HepG2 (cell line): Measurements from ENCODE around the gene FHIP1B. TPM values are rescaled to one million over a fixed set of nuclear protein-coding genes. Genes with fewer than 3 reads are reported as not detected.

Source experiments
- ATAC-seq: fragments of 200-7000 bp; cut with Tn5 transposase; 3 replicates; pipeline ENCODE4 v1.9.1; 2020; ENCODE audit warnings: mild to moderate bottlenecking, moderate library complexity
- BruUV-seq: library from RNA; stranded (reverse); fragments of 400-500 nt; replicated peaks from 2 replicates; lab custom pipeline; 2021; lab: Mats Ljungman, UMichigan
- CTCF ChIA-PET: fragments of 300-600 bp; formaldehyde crosslinking; extraction: SDS; loops from one replicate; lab custom pipeline; 2021; ENCODE audit warnings: low total read pairs, inconsistent platforms, low intra/inter-chr PET ratio; lab: Yijun Ruan, JAX
- POLR2A ChIA-PET: fragments of 350-600 bp; sonication (Branson Sonifier 250); formaldehyde crosslinking; loops from one replicate; lab custom pipeline; 2020; ENCODE audit warnings: antibody characterized with exemption, inconsistent platforms; lab: Yijun Ruan, JAX
- DNase-seq: peaks from one replicate; pipeline ENCODE4 v3.0.0-alpha.2; 2015; ENCODE audit warnings: low spot score
- FAIRE-seq: peaks from 3 replicates; lab custom pipeline; 2011; peaks lifted over from hg19 to GRCh38; lab: Jason Lieb, UNC
- H2AFZ ChIP-seq: one replicate; pipeline ENCODE4 v1.6.1; 2011; ENCODE audit warnings: low read length, inconsistent platforms
- H3K27ac ChIP-seq: fragments of 300-600 bp; 3 replicates; pipeline ENCODE4 v1.8.0; 2011; ENCODE audit warnings: mixed run types, mild to moderate bottlenecking, mixed read lengths, low read length, inconsistent platforms; ENCODE audit not compliant: insufficient read depth; ENCODE audit errors: extremely low read length
- H3K27me3 ChIP-seq, 2 experiments: fragments of 200-600 bp in 1 of 2; 2 replicates in 1 of 2; 3 replicates in 1 of 2; pipeline versions ENCODE4 v1.6.0 to v1.8.0; 2011; ENCODE audit warnings: low read length in 2 of 2, mild to moderate bottlenecking in 2 of 2, moderate library complexity in 2 of 2, inconsistent platforms in 1 of 2; ENCODE audit not compliant: insufficient read depth in 2 of 2, control insufficient read depth in 1 of 2
- H3K36me3 ChIP-seq, 2 experiments: fragments of 200-600 bp in 1 of 2; replicated peaks in 1 of 2; 2 replicates in 1 of 2; 3 replicates in 1 of 2; pipeline versions ENCODE4 v1.5.1 to v1.8.0; 2011; ENCODE audit warnings: low read length in 2 of 2, inconsistent platforms in 1 of 2; ENCODE audit not compliant: insufficient read depth in 2 of 2, control insufficient read depth in 1 of 2
- H3K4me1 ChIP-seq: 2 replicates; pipeline ENCODE4 v1.5.1; 2012; ENCODE audit warnings: low read length, inconsistent platforms; ENCODE audit not compliant: insufficient read depth
- H3K4me2 ChIP-seq: 2 replicates; pipeline ENCODE4 v1.6.0; 2011; ENCODE audit warnings: low read depth, low read length, inconsistent platforms
- H3K4me3 ChIP-seq, 3 experiments: fragments of 200-600 bp in 1 of 3; sonication (generic), shearing (Covaris generic) in 1 of 3; replicated peaks in 1 of 3; 2 replicates each; pipeline ENCODE4 v1.5.1; 2011 to 2016; ENCODE audit warnings: low read length in 3 of 3, inconsistent platforms in 2 of 3, low read depth in 2 of 3, mild to moderate bottlenecking in 2 of 3, control low read depth in 1 of 3, mixed read lengths in 1 of 3; ENCODE audit not compliant: insufficient read depth in 1 of 3
- H3K79me2 ChIP-seq: one replicate; pipeline ENCODE4 v1.6.1; 2011; ENCODE audit warnings: low read length, inconsistent platforms; ENCODE audit not compliant: insufficient read depth
- H3K9ac ChIP-seq: 2 replicates; pipeline ENCODE4 v1.6.0; 2011; ENCODE audit warnings: mild to moderate bottlenecking, low read depth, low read length, inconsistent platforms; ENCODE audit not compliant: insufficient read depth
- H3K9me3 ChIP-seq: 2 replicates; pipeline ENCODE4 v1.5.1; 2012; ENCODE audit warnings: mild to moderate bottlenecking, low read length
- H4K20me1 ChIP-seq: 2 replicates; pipeline ENCODE4 v1.6.0; 2011; ENCODE audit warnings: inconsistent platforms, mild to moderate bottlenecking, low read length, moderate library complexity; ENCODE audit not compliant: insufficient read depth
- AKAP8 ChIP-seq: sonication (generic); formaldehyde crosslinking; IDR thresholded peaks from 2 replicates; pipeline ENCODE4 v1.5.1; 2020; ENCODE audit warnings: mild to moderate bottlenecking, missing genetic modification reagents
- HMGXB4 ChIP-seq, 2 experiments: sonication (generic) in 1 of 2; formaldehyde crosslinking in 1 of 2; IDR thresholded peaks; 2 replicates each; pipeline versions ENCODE4 v1.4.0 to v1.6.1; 2018 to 2020; ENCODE audit warnings: missing genetic modification reagents in 2 of 2, borderline replicate concordance in 1 of 2, low read depth in 1 of 2, mild to moderate bottlenecking in 1 of 2, missing biosample characterization in 1 of 2
- SIX4 ChIP-seq: sonication (generic); formaldehyde crosslinking; IDR thresholded peaks from 2 replicates; pipeline ENCODE4 v1.4.0; 2020; ENCODE audit warnings: missing genetic modification reagents
- WIZ ChIP-seq: sonication (generic); formaldehyde crosslinking; IDR thresholded peaks from 2 replicates; pipeline ENCODE4 v1.5.1; 2020; ENCODE audit warnings: mild to moderate bottlenecking, missing genetic modification reagents
- ZBTB38 ChIP-seq: sonication (generic); formaldehyde crosslinking; IDR thresholded peaks from 2 replicates; pipeline ENCODE4 v1.5.1; 2020; ENCODE audit warnings: mild to moderate bottlenecking, missing genetic modification reagents
- ZNF17 ChIP-seq: sonication (generic); formaldehyde crosslinking; IDR thresholded peaks from 2 replicates; pipeline ENCODE4 v1.5.0; 2020; ENCODE audit warnings: mild to moderate bottlenecking, missing genetic modification reagents
- ZNF207 ChIP-seq: fragments of 450-650 bp; IDR thresholded peaks from 2 replicates; pipeline ENCODE4 v1.6.1; 2016; ENCODE audit warnings: antibody characterized with exemption, borderline replicate concordance
- ZNF292 ChIP-seq: sonication (generic); formaldehyde crosslinking; IDR thresholded peaks from 2 replicates; pipeline ENCODE4 v1.8.1; 2022; ENCODE audit warnings: mild to moderate bottlenecking, low read depth, missing genetic modification reagents, borderline replicate concordance
- ZNF34 ChIP-seq: sonication (generic); formaldehyde crosslinking; IDR thresholded peaks from 2 replicates; pipeline ENCODE4 v1.4.0; 2020; ENCODE audit warnings: mild to moderate bottlenecking, missing genetic modification reagents, borderline replicate concordance
- ZNF431 ChIP-seq: sonication (generic); formaldehyde crosslinking; IDR thresholded peaks from 2 replicates; pipeline ENCODE4 v1.9.0; 2022; ENCODE audit warnings: missing genetic modification reagents, low read depth, mild to moderate bottlenecking, borderline replicate concordance
- ZNF576 ChIP-seq: sonication (generic); formaldehyde crosslinking; IDR thresholded peaks from 2 replicates; pipeline ENCODE4 v1.4.0; 2020; ENCODE audit warnings: mild to moderate bottlenecking, missing genetic modification reagents
- WGBS: methylation state at CpG from one replicate; pipeline ENCODE4 v1.1.6; 2017; ENCODE audit warnings: low lambda C conversion rate; 5-methylcytosine and 5-hydroxymethylcytosine counted together
- in situ Hi-C: cut with HindIII; loops from 2 replicates; pipeline ENCODE4 v1.10.0; 2017; ENCODE audit warnings: low pct_unique_long_range_greater_than_20kb; ENCODE audit not compliant: extremely low pct_ligation_motif_present
- intact Hi-C: fragments of 100-400 bp; cut with micrococcal nuclease; formaldehyde crosslinking; loops from one replicate; pipeline ENCODE4 v1.10.0; 2022; ENCODE audit not compliant: unreplicated experiment
- polyA plus RNA-seq, 8 experiments: library from polyadenylated mRNA; depleted of rRNA in 3 of 8; stranded (reverse) in 7 of 8; unstranded in 1 of 8; fragments of >200 nt; fragmentation: Illumina TruSeq in 4 of 8; extraction: Trizol in 4 of 8; gene quantifications; 2 replicates each; pipeline versions ENCODE4 v1.2.1 to v1.2.3, GENCODE V29; 2011 to 2016; ENCODE audit warnings: low read depth in 4 of 8, missing spikeins in 1 of 8, mixed read lengths in 1 of 8; ENCODE audit not compliant: insufficient read depth in 1 of 8
- total RNA-seq, 5 experiments: library from RNA; depleted of rRNA; stranded (reverse); fragments of >200 nt; fragmentation: Illumina TruSeq; extraction: Trizol; gene quantifications; 2 replicates each; pipeline ENCODE4 v1.2.3, GENCODE V29; 2016; ENCODE audit warnings: low read depth in 1 of 5

The FHIP1B gene
- total and polyA plus RNA-seq, 2 of the 13 experiments (the other 11 are each of a cell fraction or from before 2014, with no cell fraction given) = 14.1 to 18.6 TPM

DNA sequence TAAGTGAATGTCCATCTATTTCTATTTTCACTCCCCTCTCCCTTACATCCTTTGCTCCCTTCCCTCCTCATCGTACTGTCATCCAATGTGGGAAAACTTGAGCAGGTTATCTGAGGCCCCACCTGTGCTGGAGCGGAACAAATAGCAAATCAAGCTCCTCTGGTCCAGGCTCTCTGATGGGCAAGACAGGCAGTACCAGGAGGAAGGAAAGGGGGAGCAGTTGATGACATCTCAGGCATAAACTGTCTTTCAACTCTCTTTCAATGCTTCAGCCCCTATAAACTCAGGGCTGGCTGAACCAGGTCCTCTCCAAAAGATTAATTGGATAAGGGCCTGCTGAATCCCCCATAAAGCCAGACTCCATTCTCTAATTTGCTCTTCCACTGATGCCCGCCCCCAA lies 23.7 kb upstream of the FHIP1B start:
- Histone ChIP-seq H2AFZ (no peak overlapping the region), H3K9me3 (no peaks in the 10 kb centered on the region), H3K79me2 (no peaks in the 10 kb centered on the region), H4K20me1 (no peaks in the 10 kb centered on the region), H3K9ac (no peak overlapping the region), H3K36me3 (no peaks in the 10 kb centered on the region), H3K27me3 (peaks cover 3 to 34% of the 10 kb centered on the region in 2 experiments; a peak in 4 of 5 replicates), H3K4me3 (no peak overlapping the region), H3K27ac (no peak overlapping the region), H3K4me2 (no peak overlapping the region), H3K4me1 (no peaks in the 10 kb centered on the region)
- BruUV-seq = no TSS peak
- 47% methylated on average over 3 of the region's 3 CpGs for WGBS
- ChIA-PET POLR2A (no interaction called here), CTCF (no interaction called here)
- intact Hi-C loops = no loop called here
- in situ Hi-C loops = no loop called here
- no peak for TF ChIP-seq ZNF34 (CRISPR knock-in tag)
- no peak for TF ChIP-seq ZNF207
- TF ChIP-seq ZBTB38 (CRISPR knock-in tag) = no peak
- no peak for TF ChIP-seq ZNF576
- no peak for TF ChIP-seq ZNF431 (CRISPR knock-in tag)
- no peak for TF ChIP-seq SIX4 (CRISPR knock-in tag)
- no peak for TF ChIP-seq AKAP8
- ATAC-seq (no peak), FAIRE-seq (no peak), DNase-seq (no peak)

DNA sequence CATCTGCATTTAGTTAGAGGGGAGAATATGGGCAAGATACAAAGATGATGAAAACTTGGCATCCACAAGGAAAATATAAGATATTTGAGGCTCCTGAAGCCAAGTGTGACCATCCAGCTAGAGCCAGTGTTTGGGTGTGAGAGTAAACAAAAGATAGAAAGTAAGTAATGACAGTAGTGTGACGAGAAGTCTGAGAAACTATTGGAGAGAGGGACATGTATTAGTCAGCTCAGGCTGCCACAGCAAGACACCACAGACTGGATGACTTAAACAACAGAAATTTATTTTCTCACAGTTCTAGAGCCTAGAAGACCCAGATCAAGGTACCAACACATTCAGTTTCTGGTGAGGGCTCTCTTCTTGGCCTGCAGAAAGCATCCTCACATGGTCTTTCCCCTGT lies 18.8 kb upstream of the FHIP1B start:
- intact Hi-C loops = no loop called here
- Histone ChIP-seq H3K27ac (no peak overlapping the region), H4K20me1 (no peaks in the 10 kb centered on the region), H3K4me3 (no peak overlapping the region), H3K27me3 (peaks cover 0 to under 1% of the 10 kb centered on the region in 2 experiments; a peak in 1 of 5 replicates), H3K4me1 (no peaks in the 10 kb centered on the region), H2AFZ (no peak overlapping the region), H3K4me2 (no peak overlapping the region), H3K9me3 (no peaks in the 10 kb centered on the region), H3K9ac (no peak overlapping the region), H3K79me2 (no peaks in the 10 kb centered on the region), H3K36me3 (no peaks in the 10 kb centered on the region)
- WGBS = 0% methylated on average over 1 of the region's 1 CpG
- ATAC-seq (no peak), DNase-seq (no peak), FAIRE-seq (no peak)
- BruUV-seq = no TSS peak
- in situ Hi-C loops = loop anchor here (5.0 kb wide), 1 partner anchor 99 kb away; no protein-coding TSS in a partner anchor
- ChIA-PET POLR2A (no interaction called here), CTCF (no interaction called here)
- TF ChIP-seq HMGXB4 (CRISPR knock-in tag; IDR thresholded peaks at IDR 0.05; ENCODE audit: borderline replicate concordance in 1 of 2, low read depth in 1 of 2) = no peak
- no peak for TF ChIP-seq WIZ (CRISPR knock-in tag)
- no peak for TF ChIP-seq ZNF292 (CRISPR knock-in tag)
- TF ChIP-seq ZNF17 (CRISPR knock-in tag) = no peak
